WTC11 (cell line): ENCODE results near the gene OPN5. TPM values are rescaled to one million over a fixed set of nuclear protein-coding genes. Genes with fewer than 3 reads are reported as not detected.
A peak's percentile ranks its signal among the peaks of the same experiment; 100 is the strongest.

Experiments
- ATAC-seq: fragments of 200-7000 bp; cut with Tn5 transposase; 2 replicates; pipeline ENCODE4 v1.10.0; 2021; ENCODE audit warnings: mild to moderate bottlenecking, moderate library complexity
- CTCF ChIA-PET: fragments of 300-600 bp; sonication (Branson Sonifier 250); formaldehyde crosslinking; loops from one replicate; lab custom pipeline; 2021; ENCODE audit warnings: antibody characterized with exemption; lab: Charles Lee
- POLR2A ChIA-PET: fragments of 350-600 bp; sonication (Branson Sonifier 250); formaldehyde crosslinking; loops from one replicate; lab custom pipeline; 2021; ENCODE audit warnings: antibody characterized with exemption; lab: Charles Lee
- DNase-seq: peaks from one replicate; pipeline ENCODE4 v3.0.0; 2021; ENCODE audit warnings: low spot score
- H3K27ac Mint-ChIP-seq: 2 replicates; pipeline ENCODE4 v1.8.0; 2021; ENCODE audit warnings: mixed read lengths
- H3K27me3 Mint-ChIP-seq: 2 replicates; pipeline ENCODE4 v1.8.0; 2021; ENCODE audit warnings: low read depth, mild to moderate bottlenecking, moderate library complexity, mixed read lengths
- H3K36me3 Mint-ChIP-seq: 2 replicates; pipeline ENCODE4 v1.8.0; 2021; ENCODE audit warnings: mixed read lengths
- H3K4me1 Mint-ChIP-seq: 2 replicates; pipeline ENCODE4 v1.8.0; 2022; ENCODE audit warnings: mixed read lengths
- H3K4me3 Mint-ChIP-seq: 2 replicates; pipeline ENCODE4 v1.8.0; 2021; ENCODE audit warnings: mild to moderate bottlenecking, moderate library complexity, mixed read lengths
- H3K9me3 Mint-ChIP-seq: 2 replicates; pipeline ENCODE4 v1.8.0; 2021; ENCODE audit warnings: mixed read lengths
- CTCF ChIP-seq: fragments of 200-600 bp; IDR thresholded peaks from 2 replicates; pipeline ENCODE4 v1.8.0; 2022; ENCODE audit warnings: antibody characterized with exemption
- E2F1 ChIP-seq: sonication (generic); formaldehyde crosslinking; IDR thresholded peaks from 2 replicates; pipeline ENCODE4 v1.8.0; 2022; ENCODE audit warnings: mild to moderate bottlenecking, missing genetic modification reagents
- E2F4 ChIP-seq: sonication (generic); formaldehyde crosslinking; IDR thresholded peaks from 2 replicates; pipeline ENCODE4 v1.8.1; 2022; ENCODE audit warnings: low read depth, mild to moderate bottlenecking, moderate library complexity, missing genetic modification reagents, borderline replicate concordance
- E2F5 ChIP-seq: sonication (generic); formaldehyde crosslinking; IDR thresholded peaks from 2 replicates; pipeline ENCODE4 v1.8.1; 2022; ENCODE audit warnings: mild to moderate bottlenecking, moderate library complexity, missing genetic modification reagents
- ERG ChIP-seq: fragments of 250-450 bp; sonication (Bioruptor Pico); IDR thresholded peaks from 2 replicates; pipeline ENCODE4 v1.8.0; 2021; ENCODE audit warnings: mild to moderate bottlenecking
- ESRRA ChIP-seq: sonication (generic); formaldehyde crosslinking; IDR thresholded peaks from 2 replicates; pipeline ENCODE4 v1.8.1; 2022; ENCODE audit warnings: mild to moderate bottlenecking, missing genetic modification reagents, borderline replicate concordance
- MAX ChIP-seq: sonication (generic); formaldehyde crosslinking; IDR thresholded peaks from 2 replicates; pipeline ENCODE4 v1.8.0; 2022; ENCODE audit warnings: mild to moderate bottlenecking, missing genetic modification reagents
- MXD4 ChIP-seq: fragments of 250-450 bp; sonication (Bioruptor Pico); IDR thresholded peaks from 2 replicates; pipeline ENCODE4 v1.8.0; 2021; ENCODE audit warnings: mild to moderate bottlenecking, moderate library complexity, borderline replicate concordance
- NFE2L1 ChIP-seq: sonication (generic); formaldehyde crosslinking; IDR thresholded peaks from 2 replicates; pipeline ENCODE4 v1.8.1; 2023; ENCODE audit warnings: missing genetic modification reagents
- NR3C1 ChIP-seq: sonication (generic); formaldehyde crosslinking; conservative IDR thresholded peaks from 2 replicates; pipeline ENCODE4 v1.8.1; 2023; ENCODE audit warnings: low read depth, mild to moderate bottlenecking, missing genetic modification reagents
- PREB ChIP-seq: sonication (generic); formaldehyde crosslinking; IDR thresholded peaks from 2 replicates; pipeline ENCODE4 v1.8.1; 2022; ENCODE audit warnings: mild to moderate bottlenecking, missing genetic modification reagents, moderate library complexity, borderline replicate concordance
- RORB ChIP-seq: fragments of 250-450 bp; sonication (Bioruptor Pico); IDR thresholded peaks from 2 replicates; pipeline ENCODE4 v1.9.0; 2021; ENCODE audit warnings: mild to moderate bottlenecking
- SMAD3 ChIP-seq: sonication (generic); formaldehyde crosslinking; IDR thresholded peaks from 2 replicates; pipeline ENCODE4 v1.8.0; 2022; ENCODE audit warnings: missing genetic modification reagents, mild to moderate bottlenecking, borderline replicate concordance
- SP1 ChIP-seq: sonication (generic); formaldehyde crosslinking; conservative IDR thresholded peaks from 2 replicates; pipeline ENCODE4 v1.8.1; 2022; ENCODE audit warnings: missing genetic modification reagents
- TEAD1 ChIP-seq: sonication (generic); formaldehyde crosslinking; IDR thresholded peaks from 2 replicates; pipeline ENCODE4 v1.8.0; 2022; ENCODE audit warnings: mild to moderate bottlenecking, missing genetic modification reagents
- ZMAT4 ChIP-seq: fragments of 250-450 bp; sonication (Bioruptor Pico); IDR thresholded peaks from 2 replicates; pipeline ENCODE4 v1.9.0; 2021; ENCODE audit warnings: mild to moderate bottlenecking
- ZNF121 ChIP-seq: sonication (generic); formaldehyde crosslinking; IDR thresholded peaks from 2 replicates; pipeline ENCODE4 v1.8.0; 2023; ENCODE audit warnings: missing genetic modification reagents
- ZNF138 ChIP-seq: sonication (generic); formaldehyde crosslinking; conservative IDR thresholded peaks from 2 replicates; pipeline ENCODE4 v1.8.1; 2022; ENCODE audit warnings: mild to moderate bottlenecking, moderate library complexity, missing genetic modification reagents
- ZNF281 ChIP-seq: sonication (generic); formaldehyde crosslinking; IDR thresholded peaks from 2 replicates; pipeline ENCODE4 v1.8.0; 2023; ENCODE audit warnings: mild to moderate bottlenecking, missing genetic modification reagents
- ZSCAN18 ChIP-seq: fragments of 250-450 bp; sonication (Bioruptor Pico); IDR thresholded peaks from 2 replicates; pipeline ENCODE4 v2.1.2; 2022; ENCODE audit warnings: mild to moderate bottlenecking, moderate library complexity
- total RNA-seq: library from RNA; stranded (reverse); gene quantifications from 3 replicates; pipeline ENCODE4 v1.2.3, GENCODE V29; 2021

Gene OPN5
- total RNA-seq, 1 experiment from 2014 or later, result not detected

GRCh38 chr6:47734831-47735481, 46.9 kb upstream of the OPN5 start:
- H3K27ac Mint-ChIP-seq, result peak overlapping the region; percentile 72
- CTCF ChIA-PET, result interaction anchor here (0.7 to 2.3 kb wide), 11 partner anchors 10 to 700 kb away, joined by 3 to 31 read pairs (median 4); no protein-coding TSS in a partner anchor
- peak; percentile 65 for ATAC-seq
- POLR2A ChIA-PET, result no interaction called here
- DNase-seq, result no peak
- H3K27me3 Mint-ChIP-seq, result no peaks in the 10 kb centered on the region
- TF ChIP-seq CTCF (no peak), TEAD1 (0 out of 2 replicates have a peak, but pooled peaks have one; percentile 22), MAX (CRISPR knock-in tag) (no peak), SP1 (CRISPR knock-in tag) (peak; percentile 29; the same call in 1 of the 2 replicates), NR3C1 (CRISPR knock-in tag) (no peak)
- H3K9me3 Mint-ChIP-seq, result no peaks in the 10 kb centered on the region
- no peaks in the 10 kb centered on the region for H3K36me3 Mint-ChIP-seq
- H3K4me1 Mint-ChIP-seq, result peaks cover 45% of the 10 kb centered on the region
- H3K4me3 Mint-ChIP-seq, result peak overlapping the region; percentile 18

GRCh38 chr6:47736083-47736700, 45.6 kb upstream of the OPN5 start:
- Mint-ChIP-seq H3K36me3 (no peaks in the 10 kb centered on the region), H3K9me3 (no peaks in the 10 kb centered on the region), H3K27me3 (no peaks in the 10 kb centered on the region), H3K4me1 (peaks cover 45% of the 10 kb centered on the region), H3K27ac (no peak overlapping the region), H3K4me3 (no peak overlapping the region)
- CTCF ChIA-PET, result no interaction called here
- POLR2A ChIA-PET, result no interaction called here
- DNase-seq (no peak), ATAC-seq (no peak)
- TF ChIP-seq SMAD3 (CRISPR knock-in tag) (no peak), NFE2L1 (CRISPR knock-in tag) (no peak), ZNF281 (CRISPR knock-in tag) (no peak), E2F4 (no peak), ERG (CRISPR knock-in tag) (no peak), ESRRA (CRISPR knock-in tag) (no peak), E2F5 (CRISPR knock-in tag) (no peak), ZNF121 (CRISPR knock-in tag) (no peak), MXD4 (CRISPR knock-in tag) (no peak), ZNF138 (no peak), ZSCAN18 (CRISPR knock-in tag) (no peak), PREB (CRISPR knock-in tag) (no peak), RORB (CRISPR knock-in tag) (no peak), E2F1 (CRISPR knock-in tag) (no peak), ZMAT4 (CRISPR knock-in tag) (no peak), MAX (CRISPR knock-in tag) (no peak)
